ENCODE results near the gene CALD1. TPM values are rescaled to one million over a fixed set of nuclear protein-coding genes. Genes with fewer than 3 reads are reported as not detected.

Gene CALD1
- total RNA-seq, 1 experiment from 2014 or later = 147 TPM

GRCh38 chr7:134757938-134758337 is 21.5 kb upstream of the CALD1 start (continued):
- no peak for TF ChIP-seq STAT6 (CRISPR knock-in tag; conservative IDR thresholded peaks at IDR 0.05; ENCODE audit: low read depth)
- TF ChIP-seq USF1 (CRISPR knock-in tag; IDR thresholded peaks at IDR 0.05) = no peak
- TF ChIP-seq ZBTB43 (CRISPR knock-in tag; IDR thresholded peaks at IDR 0.05) = no peak
- no peak for TF ChIP-seq CTCF (IDR thresholded peaks at IDR 0.05)
- no peak for TF ChIP-seq NR1H2 (CRISPR knock-in tag; IDR thresholded peaks at IDR 0.05)
- no peak for TF ChIP-seq ATF2 (CRISPR knock-in tag; IDR thresholded peaks at IDR 0.05; ENCODE audit: borderline replicate concordance, low read depth)
- no peak for TF ChIP-seq ZBTB21 (CRISPR knock-in tag; IDR thresholded peaks at IDR 0.05; ENCODE audit: borderline replicate concordance)
- no peak for TF ChIP-seq ZNF138 (CRISPR knock-in tag; conservative IDR thresholded peaks at IDR 0.05)
- no peak for TF ChIP-seq OVOL2 (CRISPR knock-in tag; IDR thresholded peaks at IDR 0.05; ENCODE audit: borderline replicate concordance)
- no peak for TF ChIP-seq NFATC4 (CRISPR knock-in tag; IDR thresholded peaks at IDR 0.05)

- Mint-ChIP-seq H3K27ac (no peak overlapping the region), H3K9me3 (no peaks in the 10 kb centered on the region), H3K36me3 (no peaks in the 10 kb centered on the region), H3K4me1 (no peaks in the 10 kb centered on the region), H3K27me3 (ENCODE audit: low read depth) (no peaks in the 10 kb centered on the region; the same call in 1 of the 2 replicates), H3K4me3 (no peak overlapping the region)
- DNase-seq (ENCODE audit: low spot score) = no peak
- TF ChIP-seq NFYB (CRISPR knock-in tag; conservative IDR thresholded peaks at IDR 0.05; ENCODE audit: low read depth) (no peak), ZNF671 (CRISPR knock-in tag; IDR thresholded peaks at IDR 0.05) (no peak), ESRRA (CRISPR knock-in tag; IDR thresholded peaks at IDR 0.05; ENCODE audit: borderline replicate concordance) (no peak), ZNF121 (CRISPR knock-in tag; IDR thresholded peaks at IDR 0.05) (no peak), PRDM15 (CRISPR knock-in tag; IDR thresholded peaks at IDR 0.05) (no peak), NR3C1 (CRISPR knock-in tag; conservative IDR thresholded peaks at IDR 0.05; ENCODE audit: low read depth) (no peak)
- ATAC-seq = no peak
- POLR2A ChIA-PET = interaction anchor here (0.8 kb wide), 1 partner anchor 228 kb away, joined by 4 read pairs; no protein-coding TSS in a partner anchor
- CTCF ChIA-PET = interaction anchor here (1.0 to 1.2 kb wide), 2 partner anchors 8 to 35 kb away, joined by 3 to 4 read pairs; no protein-coding TSS in a partner anchor
Measured at GRCh38 chr7:134758981-134759380, 20.5 kb upstream of the CALD1 start.

All from WTC11 (cell line).